ENCODE measurements around the gene INPP5E. TPM values are rescaled to one million over a fixed set of nuclear protein-coding genes. Genes with fewer than 3 reads are reported as not detected.

INPP5E gene
- total RNA-seq, 1 donor from 2014 or later, result 16.7 TPM

DNA sequence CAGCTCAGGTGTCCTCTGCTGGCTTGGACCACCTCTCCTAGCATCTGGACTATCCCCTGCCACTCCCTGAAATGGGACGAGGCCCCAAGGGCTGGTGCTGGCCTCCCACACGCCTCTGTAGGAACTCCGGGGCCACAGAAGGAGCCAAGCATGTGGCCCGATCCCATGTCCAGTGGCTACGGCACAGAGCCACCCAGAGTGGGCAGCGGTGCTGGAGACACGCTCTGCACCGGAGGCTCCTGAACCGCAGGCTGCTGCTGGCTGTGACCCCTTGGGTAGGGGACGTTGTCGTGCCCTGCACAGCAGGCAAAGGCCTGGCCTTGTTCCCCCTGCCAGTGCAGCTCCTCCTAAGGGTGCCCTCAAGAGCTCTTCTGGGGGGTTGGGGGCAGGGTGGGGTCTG, 59.8 kb downstream of the INPP5E start:
- peaks cover 13% of the 10 kb centered on the region for H3K36me3 Mint-ChIP-seq (ENCODE audit: unreplicated experiment)
- H3K27ac Mint-ChIP-seq (ENCODE audit: unreplicated experiment), result no peak overlapping the region
- no peak overlapping the region for H3K4me3 Mint-ChIP-seq (ENCODE audit: unreplicated experiment)
- no peaks in the 10 kb centered on the region for H3K27me3 Mint-ChIP-seq (ENCODE audit: unreplicated experiment)
- TF ChIP-seq, protein P1, sequence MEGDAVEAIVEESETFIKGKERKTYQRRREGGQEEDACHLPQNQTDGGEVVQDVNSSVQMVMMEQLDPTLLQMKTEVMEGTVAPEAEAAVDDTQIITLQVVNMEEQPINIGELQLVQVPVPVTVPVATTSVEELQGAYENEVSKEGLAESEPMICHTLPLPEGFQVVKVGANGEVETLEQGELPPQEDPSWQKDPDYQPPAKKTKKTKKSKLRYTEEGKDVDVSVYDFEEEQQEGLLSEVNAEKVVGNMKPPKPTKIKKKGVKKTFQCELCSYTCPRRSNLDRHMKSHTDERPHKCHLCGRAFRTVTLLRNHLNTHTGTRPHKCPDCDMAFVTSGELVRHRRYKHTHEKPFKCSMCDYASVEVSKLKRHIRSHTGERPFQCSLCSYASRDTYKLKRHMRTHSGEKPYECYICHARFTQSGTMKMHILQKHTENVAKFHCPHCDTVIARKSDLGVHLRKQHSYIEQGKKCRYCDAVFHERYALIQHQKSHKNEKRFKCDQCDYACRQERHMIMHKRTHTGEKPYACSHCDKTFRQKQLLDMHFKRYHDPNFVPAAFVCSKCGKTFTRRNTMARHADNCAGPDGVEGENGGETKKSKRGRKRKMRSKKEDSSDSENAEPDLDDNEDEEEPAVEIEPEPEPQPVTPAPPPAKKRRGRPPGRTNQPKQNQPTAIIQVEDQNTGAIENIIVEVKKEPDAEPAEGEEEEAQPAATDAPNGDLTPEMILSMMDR (IDR thresholded peaks at IDR 0.05), result no peak
- H3K4me1 Mint-ChIP-seq (ENCODE audit: unreplicated experiment), result no peaks in the 10 kb centered on the region
- no peaks in the 10 kb centered on the region for H3K9me3 Mint-ChIP-seq (ENCODE audit: unreplicated experiment)
- DNase-seq (ENCODE audit: extremely low spot score, unreplicated experiment), result no peak

DNA sequence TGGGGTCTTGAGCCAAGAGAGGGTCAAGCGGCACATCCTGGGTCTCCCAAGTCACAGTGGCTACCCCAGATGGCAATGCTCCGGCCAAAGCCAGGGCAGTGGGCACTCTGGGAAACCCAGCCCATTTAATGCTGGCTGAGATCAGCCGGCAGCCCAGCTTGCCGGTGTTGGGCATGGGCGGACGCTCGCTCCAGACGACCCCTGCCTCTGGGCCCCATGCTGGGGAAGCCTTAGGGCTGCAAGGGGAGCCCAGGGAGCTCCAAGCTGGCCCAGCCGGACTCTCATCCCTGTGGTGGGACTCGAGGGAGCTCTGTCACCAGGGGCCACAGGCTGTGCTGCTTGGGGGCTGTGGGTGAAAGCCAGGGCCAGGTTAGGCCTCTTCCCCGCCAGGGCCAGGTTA, 60.2 kb downstream of the INPP5E start:
- TF ChIP-seq, protein P1 (IDR thresholded peaks at IDR 0.05), result no peak
- Mint-ChIP-seq H3K36me3 (ENCODE audit: unreplicated experiment) (peaks cover 8% of the 10 kb centered on the region), H3K27me3 (ENCODE audit: unreplicated experiment) (no peaks in the 10 kb centered on the region), H3K27ac (ENCODE audit: unreplicated experiment) (no peak overlapping the region), H3K4me1 (ENCODE audit: unreplicated experiment) (no peaks in the 10 kb centered on the region), H3K4me3 (ENCODE audit: unreplicated experiment) (no peak overlapping the region), H3K9me3 (ENCODE audit: unreplicated experiment) (no peaks in the 10 kb centered on the region)
- DNase-seq (ENCODE audit: extremely low spot score, unreplicated experiment), result no peak

DNA sequence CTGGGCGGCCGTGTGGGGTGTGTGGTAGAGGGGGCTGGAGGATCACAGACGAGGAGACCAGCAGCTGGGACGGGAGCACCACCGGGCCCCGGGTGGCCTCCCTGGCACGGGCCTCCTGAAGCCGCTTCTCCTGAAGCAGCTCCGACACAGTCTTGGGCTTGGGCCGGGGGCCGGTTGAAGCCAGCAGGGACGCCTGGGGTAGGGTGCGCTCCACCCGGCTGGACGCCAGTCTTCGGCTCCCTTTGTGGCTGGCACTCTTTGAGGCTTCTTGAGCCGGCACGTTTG, 60.7 kb downstream of the INPP5E start:
- TF ChIP-seq, protein P1 (IDR thresholded peaks at IDR 0.05), result no peak
- H3K36me3 Mint-ChIP-seq (ENCODE audit: unreplicated experiment), result peaks cover 5% of the 10 kb centered on the region
- H3K9me3 Mint-ChIP-seq (ENCODE audit: unreplicated experiment), result no peaks in the 10 kb centered on the region
- no peak overlapping the region for H3K4me3 Mint-ChIP-seq (ENCODE audit: unreplicated experiment)
- no peaks in the 10 kb centered on the region for H3K4me1 Mint-ChIP-seq (ENCODE audit: unreplicated experiment)
- H3K27me3 Mint-ChIP-seq (ENCODE audit: unreplicated experiment), result no peaks in the 10 kb centered on the region
- DNase-seq (ENCODE audit: extremely low spot score, unreplicated experiment), result no peak
- H3K27ac Mint-ChIP-seq (ENCODE audit: unreplicated experiment), result no peak overlapping the region

Other genes with a start within 250 kb of the INPP5E start
- not detected in 2 replicates for gene LHX3, start 234.7 kb downstream of the INPP5E start, total RNA-seq
- gene QSOX2, start 194.0 kb downstream of the INPP5E start, total RNA-seq, result 15.5 and 17.1 TPM in 2 replicates
- not detected in 2 replicates for gene CCDC187, start 135.8 kb downstream of the INPP5E start, total RNA-seq
- 32.5 and 37.1 TPM in 2 replicates for gene GPSM1, start 112.3 kb downstream of the INPP5E start, total RNA-seq
- 16.6 and 17.6 TPM in 2 replicates for gene DNLZ, start 76.1 kb downstream of the INPP5E start, total RNA-seq
- 0.89 and 0.94 TPM in 2 replicates for gene CARD9, start 66.2 kb downstream of the INPP5E start, total RNA-seq
- gene SNAPC4, start 39.7 kb downstream of the INPP5E start, total RNA-seq, result 8.9 and 9.9 TPM in 2 replicates
- 54.8 and 57.9 TPM in 2 replicates for gene ENTR1, start 29.2 kb downstream of the INPP5E start, total RNA-seq
- 51.9 and 52.8 TPM in 2 replicates for gene PMPCA, start 29.2 kb downstream of the INPP5E start, total RNA-seq
- gene SEC16A, start 43.2 kb upstream of the INPP5E start, total RNA-seq, result 85.0 and 88.5 TPM in 2 replicates
- gene NOTCH1, start 106.2 kb upstream of the INPP5E start, total RNA-seq, result 44.9 and 53.6 TPM in 2 replicates
- gene EGFL7, start 223.1 kb upstream of the INPP5E start, total RNA-seq, result 6.9 and 8.4 TPM in 2 replicates
- 34.4 and 36.4 TPM in 2 replicates for gene AGPAT2, start 247.6 kb upstream of the INPP5E start, total RNA-seq